Endothelial cell of umbilical vein (primary cell): ENCODE data around the gene PARP1. TPM values are rescaled to one million over a fixed set of nuclear protein-coding genes. Genes with fewer than 3 reads are reported as not detected.
"Not testable (repeated sequence)": the region's sequence is repeated elsewhere in the genome, so short reads cannot be mapped to it uniquely, and the experiment has no call there.

ENCODE experiments used
- BruUV-seq: library from RNA; stranded (reverse); fragments of 400-500 nt; replicated peaks from 2 replicates; lab custom pipeline; 2021; lab: Mats Ljungman, UMichigan
- CTCF ChIA-PET: fragments of 300-600, 350-600 bp; sonication (Branson Sonifier 250); formaldehyde crosslinking; loops from one replicate; lab custom pipeline; 2021; ENCODE audit warnings: antibody characterized with exemption, inconsistent platforms; lab: Charles Lee
- POLR2A ChIA-PET: fragments of 300-600, 350-600 bp; sonication (Branson Sonifier 250); formaldehyde crosslinking; loops from one replicate; lab custom pipeline; 2021; ENCODE audit warnings: antibody characterized with exemption, inconsistent platforms; lab: Charles Lee
- DNase-seq: peaks from one replicate; pipeline ENCODE4 v3.0.0-alpha.2; 2011; ENCODE audit warnings: low read depth, low spot score
- FAIRE-seq: peaks from 2 replicates; lab custom pipeline; 2011; peaks lifted over from hg19 to GRCh38; lab: Jason Lieb, UNC
- H2AFZ ChIP-seq: 2 replicates; pipeline ENCODE4 v1.6.0; 2012; ENCODE audit warnings: low read depth, low read length, control low read depth, inconsistent platforms
- H3K27ac ChIP-seq: 2 replicates; pipeline ENCODE4 v1.5.1; 2011; ENCODE audit warnings: low read depth, mild to moderate bottlenecking, control low read depth, low read length, moderate library complexity; ENCODE audit not compliant: insufficient read depth
- H3K27me3 ChIP-seq, 2 experiments: 2 replicates each; pipeline versions ENCODE4 v1.6.0 to v1.6.1; 2011; ENCODE audit warnings: low read length in 2 of 2, mixed read lengths in 1 of 2; ENCODE audit not compliant: control insufficient read depth in 2 of 2, insufficient read depth in 2 of 2
- H3K36me3 ChIP-seq, 2 experiments: 2 replicates in 1 of 2; 3 replicates in 1 of 2; pipeline ENCODE4 v1.5.1; 2011; ENCODE audit warnings: low read length in 2 of 2, mild to moderate bottlenecking in 1 of 2, moderate library complexity in 1 of 2; ENCODE audit not compliant: control insufficient read depth in 2 of 2, insufficient read depth in 2 of 2; ENCODE audit errors: extremely low read depth in 1 of 2
- H3K4me1 ChIP-seq: 3 replicates; pipeline ENCODE4 v1.5.1; 2011; ENCODE audit warnings: mild to moderate bottlenecking, low read length; ENCODE audit not compliant: control insufficient read depth, insufficient read depth; ENCODE audit errors: extremely low read depth
- H3K4me2 ChIP-seq: 2 replicates; pipeline ENCODE4 v1.6.1; 2011; ENCODE audit warnings: low read length, control low read depth, mixed read lengths; ENCODE audit not compliant: insufficient read depth
- H3K4me3 ChIP-seq, 3 experiments: fragments of 200-600 bp in 1 of 3; sonication (generic), shearing (Covaris generic) in 1 of 3; replicated peaks in 1 of 3; 2 replicates each; pipeline ENCODE4 v1.5.1; 2011 to 2016; ENCODE audit warnings: control low read depth in 3 of 3, low read length in 3 of 3, mild to moderate bottlenecking in 2 of 3, inconsistent platforms in 1 of 3, low read depth in 1 of 3, moderate library complexity in 1 of 3; ENCODE audit not compliant: insufficient read depth in 1 of 3
- H3K79me2 ChIP-seq: 2 replicates; pipeline ENCODE4 v1.6.0; 2012; ENCODE audit warnings: low read length, inconsistent platforms; ENCODE audit not compliant: control insufficient read depth, insufficient read depth
- H3K9ac ChIP-seq: replicated peaks from 2 replicates; pipeline ENCODE3; 2011; ENCODE audit warnings: low read length, control low read depth; ENCODE audit not compliant: insufficient read depth; ENCODE audit errors: extremely low read depth
- H3K9me1 ChIP-seq: replicated peaks from 3 replicates; pipeline ENCODE4 v1.6.0; 2011; ENCODE audit warnings: mild to moderate bottlenecking, low read length; ENCODE audit not compliant: control insufficient read depth, insufficient read depth; ENCODE audit errors: extremely low read depth
- H3K9me3 ChIP-seq: replicated peaks from 2 replicates; pipeline ENCODE4 v1.5.1; 2012; ENCODE audit warnings: low read length, inconsistent platforms; ENCODE audit not compliant: control insufficient read depth, insufficient read depth
- H4K20me1 ChIP-seq: replicated peaks from 2 replicates; pipeline ENCODE3; 2011; ENCODE audit warnings: mild to moderate bottlenecking, low read length; ENCODE audit not compliant: control insufficient read depth, insufficient read depth; ENCODE audit errors: extremely low read depth
- CTCF ChIP-seq, 2 donors: IDR thresholded peaks; 1 replicate in 1 of 2; 2 replicates in 1 of 2; pipeline ENCODE4 v1.5.1; 2011; ENCODE audit warnings: low read length in 2 of 2, mild to moderate bottlenecking in 2 of 2, moderate library complexity in 2 of 2, control low read depth in 1 of 2, inconsistent platforms in 1 of 2, low read depth in 1 of 2; ENCODE audit not compliant: insufficient read depth in 1 of 2; ENCODE audit errors: extremely low read depth in 1 of 2
- EZH2 ChIP-seq: IDR thresholded peaks from 2 replicates; pipeline ENCODE4 v1.6.1; 2012; ENCODE audit warnings: borderline replicate concordance, low read depth, mild to moderate bottlenecking, moderate library complexity, low read length, inconsistent platforms; ENCODE audit not compliant: severe bottlenecking
- FOS ChIP-seq: IDR thresholded peaks from 2 replicates; pipeline ENCODE4 v1.6.1; 2011; ENCODE audit warnings: mild to moderate bottlenecking, low read length, moderate library complexity, borderline replicate concordance; ENCODE audit not compliant: insufficient read depth
- GATA2 ChIP-seq: IDR thresholded peaks from 2 replicates; pipeline ENCODE4 v1.7.0; 2011; ENCODE audit warnings: low read depth, mild to moderate bottlenecking, moderate library complexity, mixed read lengths, low read length; ENCODE audit not compliant: insufficient read length, insufficient read depth
- JUN ChIP-seq: IDR thresholded peaks from 2 replicates; pipeline ENCODE4 v1.6.1; 2011; ENCODE audit warnings: borderline replicate concordance, low read depth; ENCODE audit not compliant: insufficient read length, insufficient read depth
- MAX ChIP-seq: IDR thresholded peaks from 2 replicates; pipeline ENCODE4 v1.6.1; 2011; ENCODE audit not compliant: insufficient read depth, insufficient read length
- MYC ChIP-seq: IDR thresholded peaks from one replicate; pipeline ENCODE4 v1.6.1; 2011; ENCODE audit warnings: mild to moderate bottlenecking, low read depth, low read length
- POLR2A ChIP-seq: IDR thresholded peaks from 2 replicates; pipeline ENCODE4 v1.6.1; 2012; ENCODE audit warnings: low read depth, mild to moderate bottlenecking, control low read depth, low read length
- POLR2AphosphoS5 ChIP-seq: IDR thresholded peaks from 2 replicates; pipeline ENCODE4 v1.6.1; 2012; ENCODE audit warnings: low read depth, mild to moderate bottlenecking, control low read depth, low read length, moderate library complexity; ENCODE audit not compliant: insufficient read depth
- dilution Hi-C: fragments of 300-500 bp; cut with MboI; formaldehyde crosslinking; loops from one replicate; pipeline ENCODE4 v1.15.0; 2019; ENCODE audit warnings: low sequenced_read_pairs; ENCODE audit not compliant: extremely low pct_ligation_motif_present
- intact Hi-C: fragments of 100-400 bp; cut with micrococcal nuclease; formaldehyde crosslinking; loops from one replicate; pipeline ENCODE4 v1.10.0; 2022
- polyA plus RNA-seq, 4 experiments: library from polyadenylated mRNA; depleted of rRNA in 3 of 4; stranded (reverse) in 3 of 4; unstranded in 1 of 4; fragments of >200 nt; gene quantifications; 2 replicates each; pipeline versions ENCODE4 v1.2.1 to v1.2.3, GENCODE V29; 2011 to 2012; ENCODE audit warnings: missing spikeins in 1 of 4
- total RNA-seq: library from RNA; stranded (reverse); gene quantifications from 2 replicates; pipeline ENCODE4 v1.2.3, GENCODE V29; 2021

PARP1 gene
- total and polyA plus RNA-seq, 2 donors (not counting 3 experiments of a cell fraction or from before 2014, with no cell fraction given) = 136 to 160 TPM

- Histone ChIP-seq H3K27me3 (no peaks in the 10 kb centered on the region), H3K4me3 (no peak overlapping the region), H3K4me2 (no peak overlapping the region), H3K79me2 (no peaks in the 10 kb centered on the region), H3K9me1 (no peaks in the 10 kb centered on the region), H3K27ac (no peak overlapping the region), H3K36me3 (no peaks in the 10 kb centered on the region), H3K4me1 (no peaks in the 10 kb centered on the region), H4K20me1 (no peaks in the 10 kb centered on the region), H2AFZ (no peak overlapping the region), H3K9me3 (no peaks in the 10 kb centered on the region), H3K9ac (no peak overlapping the region)
- intact Hi-C loops (no loop called here), dilution Hi-C loops (no loop called here)
- no peak for TF ChIP-seq CTCF (IDR thresholded peaks at IDR 0.05; ENCODE audit: extremely low read depth in 1 of 2, insufficient read depth in 1 of 2, low read depth in 1 of 2, low read length in 2 of 2)
- no peak for TF ChIP-seq FOS
- no peak for TF ChIP-seq POLR2A
- no peak for TF ChIP-seq EZH2
- TF ChIP-seq MYC = no peak
- TF ChIP-seq MAX = no peak
- TF ChIP-seq POLR2AphosphoS5 = no peak
- no peak for TF ChIP-seq JUN
- TF ChIP-seq GATA2 = no peak
- DNase-seq (no peak), FAIRE-seq (no peak)
- ChIA-PET CTCF (interaction anchor here (0.8 kb wide), 1 partner anchor 9 kb away, joined by 4 read pairs; no protein-coding TSS in a partner anchor), POLR2A (no interaction called here)
- BruUV-seq = no TSS peak
Measured at GRCh38 chr1:226342656-226343055, 65.2 kb downstream of the PARP1 start.

- H3K4me3 ChIP-seq, CTCF ChIA-PET: not testable (repeated sequence)
Measured at GRCh38 chr1:226340111-226340510, 67.8 kb downstream of the PARP1 start.

More at GRCh38 chr1:226340111-226340510, 67.8 kb downstream of the PARP1 start:
- H3K27ac ChIP-seq, BruUV-seq, H3K4me2 ChIP-seq, DNase-seq, H3K9me1 ChIP-seq, H2AFZ ChIP-seq, H3K79me2 ChIP-seq, H3K36me3 ChIP-seq, intact Hi-C loops, H3K9me3 ChIP-seq, FAIRE-seq, H3K9ac ChIP-seq, POLR2A ChIA-PET, H4K20me1 ChIP-seq, H3K27me3 ChIP-seq, dilution Hi-C loops, H3K4me1 ChIP-seq: not testable (repeated sequence)
